HG03108 (cell line): ENCODE results near the gene S100PBP.

ENCODE experiments used
- ATAC-seq: cut with Tn5 transposase; IDR thresholded peaks from one replicate; pipeline ENCODE4 v1.9.1; 2021; ENCODE audit warnings: moderate library complexity; ENCODE audit not compliant: unreplicated experiment

S100PBP gene

GRCh38 chr1:32817159-32817814, at the start of gene S100PBP, which contains the start of gene YARS1:
Gene S100PBP (plus strand): TSS chr1:32817653. CDS start chr1:32826100, 8,447 bp downstream.
Gene YARS1 (minus strand): TSS chr1:32817358. CDS start chr1:32817244, 114 bp downstream.
- ATAC-seq = peak; percentile 83

GRCh38 chr1:32768110-32768850, 49.2 kb upstream of the S100PBP start:
- ATAC-seq = no peak

GRCh38 chr1:32769524-32770220, 47.8 kb upstream of the S100PBP start:
- no peak for ATAC-seq

- ATAC-seq = no peak
Measured at GRCh38 chr1:32770221-32770731, 47.2 kb upstream of the S100PBP start.

GRCh38 chr1:32770741-32771548, 46.5 kb upstream of the S100PBP start:
- ATAC-seq = no peak

- no peak for ATAC-seq
Measured at GRCh38 chr1:32771561-32772280, 45.7 kb upstream of the S100PBP start.

- ATAC-seq = no peak
Measured at GRCh38 chr1:32772281-32773017, 45.0 kb upstream of the S100PBP start.

- no peak for ATAC-seq
Measured at GRCh38 chr1:32773018-32773763, 44.3 kb upstream of the S100PBP start.

GRCh38 chr1:32773764-32774463, 43.5 kb upstream of the S100PBP start:
- ATAC-seq = no peak

- no peak for ATAC-seq
Measured at GRCh38 chr1:32774464-32774808, 43.0 kb upstream of the S100PBP start.

- no peak for ATAC-seq
Measured at GRCh38 chr1:32774950-32775634, 42.4 kb upstream of the S100PBP start.

- no peak for ATAC-seq
Measured at GRCh38 chr1:32775640-32776337, 41.7 kb upstream of the S100PBP start.

- ATAC-seq = no peak
Measured at GRCh38 chr1:32779242-32779641, 38.2 kb upstream of the S100PBP start.

GRCh38 chr1:32780005-32780404, 37.4 kb upstream of the S100PBP start:
- ATAC-seq = no peak

- ATAC-seq = no peak
Measured at GRCh38 chr1:32780628-32781234, 36.7 kb upstream of the S100PBP start.

- no peak for ATAC-seq
Measured at GRCh38 chr1:32782086-32782485, 35.4 kb upstream of the S100PBP start.

- ATAC-seq = no peak
Measured at GRCh38 chr1:32783851-32784250, 33.6 kb upstream of the S100PBP start.
